SW480 (cell line): ENCODE measurements around the gene NRXN3.
"Not testable (repeated sequence)": the region's sequence is repeated elsewhere in the genome, so short reads cannot be mapped to it uniquely, and the experiment has no call there.

ENCODE experiments used
- DNase-seq: peaks from one replicate; pipeline ENCODE4 v3.0.0-alpha.2; 2016; ENCODE audit warnings: low spot score

The NRXN3 gene

GRCh38 chr14:79011091-79011919 lies 841.1 kb downstream of the NRXN3 start:
- DNase-seq, result peak; percentile 22

- DNase-seq, result no peak
Observed at GRCh38 chr14:79011920-79012204, 841.7 kb downstream of the NRXN3 start.

GRCh38 chr14:79016828-79017505 lies 846.8 kb downstream of the NRXN3 start:
- peak; percentile 56 for DNase-seq

DNA sequence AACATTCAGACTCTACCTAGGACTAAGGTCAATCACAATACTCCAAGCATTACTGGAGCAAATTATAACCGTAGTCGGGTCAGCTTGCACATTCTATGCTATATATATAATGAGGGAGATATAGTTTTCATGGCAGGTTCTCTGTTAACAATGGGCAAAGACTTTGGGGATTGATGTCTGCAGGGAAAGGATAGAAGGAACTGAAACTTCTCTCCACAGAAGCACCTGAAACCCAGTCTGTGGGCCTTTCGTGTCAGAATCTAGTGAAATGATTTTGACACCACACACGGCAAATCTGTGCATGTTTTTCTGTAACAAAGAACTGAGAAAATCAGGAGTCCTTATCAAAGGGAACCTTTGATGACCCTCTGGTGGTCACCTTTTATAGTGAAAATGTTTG lies 847.4 kb downstream of the NRXN3 start:
- no peak for DNase-seq

DNA sequence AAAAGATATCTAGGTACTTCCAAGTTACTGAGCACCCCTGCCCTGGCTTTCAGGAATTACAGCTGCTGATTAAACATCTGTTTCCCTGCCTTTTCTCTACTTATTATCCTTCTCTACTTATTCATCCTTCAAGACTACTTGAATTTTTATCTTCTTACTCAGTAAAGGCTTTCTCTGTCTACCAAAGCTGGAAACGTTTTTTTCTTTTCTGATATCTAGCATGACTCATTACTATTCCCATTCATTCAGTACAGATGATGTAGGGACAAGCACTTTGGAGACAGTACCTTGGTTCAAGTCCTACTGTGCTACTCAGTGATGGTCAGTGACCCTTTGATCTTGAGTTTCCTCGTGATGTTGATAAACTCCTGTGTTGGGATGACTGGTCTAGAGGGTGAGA lies 848.7 kb downstream of the NRXN3 start:
- DNase-seq, result no peak

GRCh38 chr14:79019898-79020297 lies 849.7 kb downstream of the NRXN3 start:
- not testable (repeated sequence) for DNase-seq

DNA sequence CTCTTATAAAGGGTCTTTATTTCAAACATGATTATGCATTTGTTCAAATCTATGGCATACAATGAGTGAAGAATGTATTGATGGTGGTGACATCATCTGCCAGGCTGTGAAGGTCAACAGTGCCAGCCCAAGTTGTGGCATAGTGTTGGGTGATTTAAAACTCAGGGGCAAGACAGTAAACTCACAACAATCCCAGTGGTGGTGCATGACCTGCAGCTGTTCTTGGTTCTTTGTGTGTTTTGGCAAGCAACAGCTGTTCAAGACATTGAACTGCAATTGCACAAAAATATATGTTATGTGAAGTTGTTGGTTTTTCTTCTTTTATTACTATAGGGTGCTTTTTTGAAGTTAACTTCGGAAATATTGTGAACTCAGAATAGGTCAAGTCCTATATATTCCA lies 851.6 kb downstream of the NRXN3 start:
- no peak for DNase-seq

DNA sequence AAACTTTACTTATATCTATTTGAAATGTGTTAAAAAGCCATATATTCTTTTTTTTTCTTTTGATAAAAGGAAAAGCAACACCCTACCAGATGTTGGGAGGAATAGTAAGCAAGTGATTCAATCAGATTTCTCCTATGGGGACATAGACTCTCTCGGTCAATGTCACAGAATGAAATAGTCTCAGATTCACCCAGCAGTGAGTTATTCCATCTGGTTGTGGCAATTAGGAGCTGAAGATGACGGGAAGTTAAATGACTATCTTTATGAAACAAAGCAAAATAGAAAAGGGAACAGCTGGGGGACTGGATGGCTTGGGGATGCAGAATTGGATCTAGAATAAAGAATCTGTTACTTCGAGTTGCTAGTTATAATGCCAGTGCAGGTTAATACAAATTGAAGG lies 857.0 kb downstream of the NRXN3 start:
- DNase-seq, result no peak

DNA sequence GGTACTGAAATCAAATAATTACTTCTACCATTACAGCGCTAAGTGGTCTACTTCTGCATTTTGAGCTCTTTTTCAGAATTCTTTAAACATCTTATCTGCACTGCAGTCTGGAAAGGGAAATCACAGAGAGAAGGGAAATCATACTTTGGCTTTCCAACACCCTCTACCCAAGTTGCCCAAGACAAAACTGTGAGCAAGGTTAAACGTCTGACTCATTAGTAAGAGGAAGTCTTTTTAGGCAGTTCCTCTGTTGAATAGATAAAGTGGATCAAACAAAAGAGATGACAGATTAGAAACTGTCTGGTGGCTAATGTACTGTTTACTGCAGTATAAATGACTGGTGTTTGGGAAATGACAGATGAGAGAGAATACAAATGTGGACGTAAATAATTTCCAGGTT lies 858.1 kb downstream of the NRXN3 start:
- DNase-seq, result no peak

- DNase-seq, result no peak
Observed at GRCh38 chr14:79036441-79036840, 866.3 kb downstream of the NRXN3 start.

DNA sequence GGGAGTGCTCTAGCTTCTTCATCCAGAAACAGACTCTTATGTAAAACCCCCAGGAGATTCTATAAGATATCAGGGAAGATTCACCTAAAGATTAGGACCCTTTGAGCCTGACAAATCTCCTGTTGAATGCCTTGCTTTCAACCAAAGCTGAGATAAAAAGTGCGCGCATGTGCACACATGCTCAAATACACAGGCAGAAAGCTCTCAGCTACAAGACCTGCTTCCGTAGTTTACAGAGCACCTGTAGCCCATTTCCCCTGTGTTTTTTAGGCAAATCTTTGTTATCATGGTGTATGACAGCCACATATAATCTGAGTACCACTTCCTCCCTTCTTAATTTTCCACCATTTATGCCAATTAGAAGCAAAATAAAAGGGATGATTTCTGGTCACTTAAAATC lies 866.9 kb downstream of the NRXN3 start:
- no peak for DNase-seq

- no peak for DNase-seq
Observed at GRCh38 chr14:79037593-79037992, 867.4 kb downstream of the NRXN3 start.

DNA sequence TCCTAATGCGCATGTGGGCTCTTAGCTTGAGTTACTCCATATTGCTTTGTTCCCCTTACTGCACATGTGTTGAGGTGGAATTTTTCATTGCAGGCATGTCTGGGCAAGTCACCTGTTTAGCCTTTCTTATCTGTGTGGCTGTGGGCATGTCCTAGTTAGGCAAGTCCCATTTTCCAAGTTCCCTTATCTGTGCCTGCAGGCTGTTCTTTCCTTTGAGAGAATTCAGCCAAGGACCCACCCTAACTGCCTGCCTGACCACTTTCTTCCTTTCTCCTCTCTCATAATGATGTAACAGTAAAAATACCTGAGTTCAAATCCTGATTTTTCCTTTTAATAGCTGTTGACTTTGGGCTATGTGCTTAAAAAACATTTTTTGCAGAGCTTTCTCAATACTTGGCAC lies 870.6 kb downstream of the NRXN3 start:
- no peak for DNase-seq

GRCh38 chr14:79043194-79043889 lies 873.2 kb downstream of the NRXN3 start:
- DNase-seq, result no peak

GRCh38 chr14:79044894-79045624 lies 874.9 kb downstream of the NRXN3 start:
- DNase-seq, result peak; percentile 98

DNA sequence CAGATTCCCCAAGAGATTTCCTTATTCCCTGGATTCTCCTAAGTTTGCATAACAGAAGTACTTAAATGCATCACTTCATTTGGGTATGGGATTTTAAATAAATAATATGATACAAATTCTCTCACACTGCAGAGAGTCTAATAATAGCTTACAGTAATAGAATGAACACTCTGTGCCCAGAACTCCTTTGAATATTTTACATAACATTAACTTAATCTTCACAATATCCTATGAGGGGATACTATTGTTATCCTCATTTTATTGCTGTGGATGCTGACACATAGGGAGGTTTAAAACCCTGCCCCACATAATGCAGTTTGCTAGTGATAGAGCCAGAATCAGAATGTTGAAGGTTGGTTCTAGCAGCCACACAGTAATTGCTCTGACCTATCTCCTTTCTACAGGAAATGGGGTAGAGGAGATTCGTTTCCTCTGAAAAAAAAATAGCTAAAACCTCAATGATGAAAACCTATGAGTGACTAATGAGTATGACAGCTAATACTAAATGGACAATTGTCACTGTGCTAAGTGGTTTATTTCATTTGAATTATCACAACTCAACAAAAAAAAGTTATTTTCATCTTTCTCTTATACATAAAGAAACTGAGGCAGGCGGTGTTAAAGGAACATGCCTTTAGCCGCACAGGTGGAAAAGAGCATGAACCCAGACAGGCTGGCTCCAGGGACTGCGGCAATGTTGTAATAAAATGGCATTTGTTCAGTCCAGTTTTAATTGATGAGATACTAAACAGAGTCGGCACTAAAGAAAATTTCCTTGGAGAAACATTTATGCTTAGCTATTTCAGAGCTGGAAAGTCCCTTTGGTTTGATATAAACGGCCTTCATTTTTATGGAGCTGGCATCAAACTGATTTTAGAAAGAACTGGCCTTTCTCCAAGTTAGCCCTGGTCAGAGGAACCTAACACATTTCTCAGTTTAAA lies 880.9 kb downstream of the NRXN3 start:
- DNase-seq, result no peak

- no peak for DNase-seq
Observed at GRCh38 chr14:79051742-79052141, 881.6 kb downstream of the NRXN3 start.

DNA sequence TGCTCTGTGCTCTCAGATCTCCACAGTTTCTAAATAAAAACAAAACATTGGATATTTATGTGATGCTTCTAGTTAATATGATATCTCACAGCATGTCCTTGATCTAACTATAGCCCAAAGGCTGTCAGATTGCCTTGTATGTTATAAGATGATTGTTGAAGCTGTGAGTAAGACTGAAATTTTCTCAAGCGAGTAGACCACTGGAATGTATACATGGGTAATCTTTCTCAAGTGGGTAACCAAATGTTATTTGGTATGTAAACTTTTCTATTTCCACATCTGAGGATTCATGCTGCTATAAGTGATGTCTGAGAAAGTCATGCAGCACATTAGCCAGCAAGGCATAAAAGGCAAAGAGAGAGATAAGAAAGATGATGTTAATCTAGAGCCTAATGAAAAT lies 886.7 kb downstream of the NRXN3 start:
- DNase-seq, result peak; percentile 25

DNA sequence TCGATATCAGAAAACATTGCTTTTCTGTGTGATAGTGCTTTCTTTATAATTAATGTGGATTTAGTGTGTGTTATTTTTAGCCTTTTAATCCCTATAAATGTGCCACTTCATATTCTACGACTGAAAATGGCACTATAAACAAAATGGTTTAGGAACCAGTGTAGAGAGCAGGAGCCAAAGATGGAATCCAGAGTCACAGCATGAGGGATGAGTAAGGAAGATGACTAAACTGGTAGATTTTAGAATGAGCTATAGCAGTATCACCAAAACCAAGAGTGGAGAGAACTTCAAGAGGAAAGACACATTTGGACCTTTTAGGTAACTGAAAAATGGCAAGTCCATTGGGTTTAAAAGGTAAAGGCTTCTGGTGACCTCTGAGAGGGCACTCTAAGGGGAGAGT lies 887.2 kb downstream of the NRXN3 start:
- no peak for DNase-seq

GRCh38 chr14:79062226-79062625 lies 892.1 kb downstream of the NRXN3 start:
- DNase-seq, result no peak

DNA sequence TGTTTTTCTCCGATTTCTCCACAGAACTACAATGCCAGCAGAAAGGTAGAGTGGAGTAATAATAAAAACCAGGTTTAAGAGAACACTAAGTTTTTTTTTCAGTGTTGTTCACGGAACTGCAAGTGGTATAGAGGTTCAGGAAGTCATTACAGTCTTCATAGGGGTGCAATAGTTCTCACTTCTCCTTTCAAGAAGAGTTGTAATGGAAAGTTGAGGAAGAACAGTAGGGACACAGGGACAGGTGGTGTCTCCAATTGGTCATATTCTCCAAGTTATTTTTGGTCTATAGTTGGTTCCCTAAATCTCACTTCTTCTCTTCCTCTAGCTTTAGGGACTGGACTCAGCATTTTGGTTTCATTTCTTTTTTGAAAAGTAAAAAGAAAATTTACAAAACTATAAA lies 894.0 kb downstream of the NRXN3 start:
- DNase-seq, result no peak
